Retinal pigment epithelial cell (primary cell): ENCODE data around the gene PRDM5.

Experiments
- DNase-seq: peaks from one replicate; pipeline ENCODE4 v3.0.0-alpha.2; 2010; ENCODE audit warnings: low read depth
- H3K4me3 ChIP-seq: 2 replicates; pipeline ENCODE4 v1.5.1; 2011; ENCODE audit warnings: mild to moderate bottlenecking, low read length, control low read depth, moderate library complexity
- TF ChIP-seq, protein P1 (sequence below): conservative IDR thresholded peaks from 2 replicates; pipeline ENCODE4 v1.5.1; 2011; ENCODE audit warnings: low read depth, low read length, control low read depth, inconsistent platforms

PRDM5 gene

DNA sequence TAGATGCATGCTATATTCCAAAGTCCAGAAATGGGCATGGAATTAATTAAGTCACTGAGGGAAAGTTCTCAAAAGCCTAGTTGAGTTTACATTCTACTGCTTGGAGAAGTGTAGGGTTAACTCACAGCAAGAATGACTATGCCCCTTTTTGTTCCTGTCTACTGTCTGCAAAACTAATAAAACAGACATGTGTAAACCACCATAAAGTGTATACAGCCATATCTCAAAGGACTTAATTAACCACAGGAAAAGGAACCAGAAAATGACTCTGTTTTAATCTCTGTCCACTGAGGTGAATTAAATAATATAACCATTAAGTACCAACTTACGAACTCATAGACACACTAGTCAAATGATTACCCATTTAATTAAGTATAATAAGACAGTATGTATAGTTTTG is 84.9 kb downstream of the PRDM5 start:
- no peak for DNase-seq
- no peak overlapping the region for H3K4me3 ChIP-seq
- TF ChIP-seq, protein P1, sequence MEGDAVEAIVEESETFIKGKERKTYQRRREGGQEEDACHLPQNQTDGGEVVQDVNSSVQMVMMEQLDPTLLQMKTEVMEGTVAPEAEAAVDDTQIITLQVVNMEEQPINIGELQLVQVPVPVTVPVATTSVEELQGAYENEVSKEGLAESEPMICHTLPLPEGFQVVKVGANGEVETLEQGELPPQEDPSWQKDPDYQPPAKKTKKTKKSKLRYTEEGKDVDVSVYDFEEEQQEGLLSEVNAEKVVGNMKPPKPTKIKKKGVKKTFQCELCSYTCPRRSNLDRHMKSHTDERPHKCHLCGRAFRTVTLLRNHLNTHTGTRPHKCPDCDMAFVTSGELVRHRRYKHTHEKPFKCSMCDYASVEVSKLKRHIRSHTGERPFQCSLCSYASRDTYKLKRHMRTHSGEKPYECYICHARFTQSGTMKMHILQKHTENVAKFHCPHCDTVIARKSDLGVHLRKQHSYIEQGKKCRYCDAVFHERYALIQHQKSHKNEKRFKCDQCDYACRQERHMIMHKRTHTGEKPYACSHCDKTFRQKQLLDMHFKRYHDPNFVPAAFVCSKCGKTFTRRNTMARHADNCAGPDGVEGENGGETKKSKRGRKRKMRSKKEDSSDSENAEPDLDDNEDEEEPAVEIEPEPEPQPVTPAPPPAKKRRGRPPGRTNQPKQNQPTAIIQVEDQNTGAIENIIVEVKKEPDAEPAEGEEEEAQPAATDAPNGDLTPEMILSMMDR, result no peak

DNA sequence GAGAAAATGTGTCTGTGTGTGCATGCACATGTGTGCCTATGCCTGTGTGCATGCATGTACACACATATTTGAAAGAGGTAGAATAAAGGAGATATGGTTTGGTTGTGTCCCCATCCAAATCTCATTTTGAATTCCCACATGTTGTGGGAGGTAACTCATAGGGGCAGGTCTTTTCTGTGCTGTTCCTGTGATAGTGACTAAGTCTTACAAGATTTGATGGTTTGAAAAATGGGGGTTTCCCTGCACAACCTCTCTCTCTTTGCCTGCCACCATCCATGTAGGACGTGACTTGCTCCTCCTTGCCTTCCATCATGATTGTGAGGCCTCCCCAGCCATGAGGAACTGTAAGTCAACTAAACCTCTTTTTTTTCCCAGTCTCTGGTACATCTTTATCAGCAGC is 87.2 kb downstream of the PRDM5 start:
- no peak overlapping the region for H3K4me3 ChIP-seq
- DNase-seq, result no peak
- TF ChIP-seq, protein P1, result no peak

DNA sequence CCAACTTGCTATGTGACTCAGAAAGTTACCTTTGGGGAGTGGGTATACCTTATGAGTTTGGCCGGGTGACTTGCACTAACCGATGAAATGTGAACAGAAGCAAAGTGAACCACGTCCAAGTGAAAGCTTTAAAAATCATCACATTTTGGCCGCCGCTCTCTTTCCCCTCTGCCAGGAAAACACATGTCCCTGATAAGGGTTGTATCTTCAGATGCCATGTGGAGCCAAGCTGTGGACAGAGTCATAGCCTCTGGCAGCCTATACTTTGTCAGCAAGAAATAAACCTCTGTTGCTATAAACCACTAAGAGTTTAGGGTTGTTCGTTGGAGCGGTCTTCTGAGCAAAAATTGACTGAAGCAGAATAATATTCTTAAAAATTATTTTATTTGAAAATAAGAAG is 92.3 kb downstream of the PRDM5 start:
- no peak overlapping the region for H3K4me3 ChIP-seq
- TF ChIP-seq, protein P1, result no peak
- DNase-seq, result no peak

DNA sequence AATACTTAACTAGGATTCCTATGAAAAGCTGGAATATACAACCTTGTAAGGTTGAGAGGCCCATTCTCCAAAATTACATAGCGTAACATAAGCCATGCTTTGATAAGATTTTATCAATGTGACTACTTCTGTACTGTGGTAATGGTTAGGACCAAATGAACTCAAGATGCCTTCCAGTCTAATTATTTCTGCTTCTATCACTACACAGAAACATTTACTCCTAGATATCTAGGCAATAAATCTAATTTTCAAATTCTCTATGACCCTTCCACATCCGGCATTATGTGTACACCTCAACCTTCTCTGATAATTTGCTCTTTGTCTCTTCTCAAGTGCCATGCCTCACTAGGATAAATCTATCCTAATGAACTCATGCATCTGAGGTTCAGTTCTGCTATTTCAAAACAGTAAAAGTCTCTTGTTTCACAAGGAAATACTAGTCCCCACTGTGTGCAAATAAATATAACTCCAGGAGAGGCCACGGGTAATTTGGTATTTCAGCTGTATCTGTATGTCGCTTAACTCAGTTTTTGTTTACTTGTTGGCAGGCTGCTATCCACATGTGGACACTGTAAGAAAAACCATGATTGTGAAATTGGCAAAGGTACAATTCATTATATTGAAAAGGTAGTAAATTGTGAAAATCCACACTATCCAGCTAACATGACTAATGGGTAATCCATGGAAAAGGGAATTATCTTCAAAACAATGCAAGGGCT is 93.3 kb downstream of the PRDM5 start:
- DNase-seq, result no peak
- TF ChIP-seq, protein P1, result no peak
- no peak overlapping the region for H3K4me3 ChIP-seq

DNA sequence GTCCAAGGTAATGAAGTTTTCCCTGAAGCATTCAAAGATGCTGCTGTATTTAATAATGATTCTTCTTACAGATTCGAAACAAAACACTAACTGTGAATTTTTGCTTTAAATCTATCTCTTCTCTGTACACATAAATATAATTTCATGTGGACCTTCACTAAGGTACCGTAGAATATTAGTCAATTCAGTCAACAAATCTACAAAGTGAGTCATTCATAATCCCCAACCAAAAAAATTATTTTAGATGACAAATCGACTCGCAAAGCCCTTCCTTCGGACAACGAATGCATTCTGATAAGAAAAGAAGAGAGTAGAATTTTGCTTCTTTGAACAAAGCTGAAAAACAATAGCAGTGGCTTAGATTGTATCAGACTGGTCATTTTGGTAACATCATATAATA is 95.7 kb downstream of the PRDM5 start:
- H3K4me3 ChIP-seq, result no peak overlapping the region
- peak; percentile 16 for DNase-seq
- TF ChIP-seq, protein P1, result no peak

DNA sequence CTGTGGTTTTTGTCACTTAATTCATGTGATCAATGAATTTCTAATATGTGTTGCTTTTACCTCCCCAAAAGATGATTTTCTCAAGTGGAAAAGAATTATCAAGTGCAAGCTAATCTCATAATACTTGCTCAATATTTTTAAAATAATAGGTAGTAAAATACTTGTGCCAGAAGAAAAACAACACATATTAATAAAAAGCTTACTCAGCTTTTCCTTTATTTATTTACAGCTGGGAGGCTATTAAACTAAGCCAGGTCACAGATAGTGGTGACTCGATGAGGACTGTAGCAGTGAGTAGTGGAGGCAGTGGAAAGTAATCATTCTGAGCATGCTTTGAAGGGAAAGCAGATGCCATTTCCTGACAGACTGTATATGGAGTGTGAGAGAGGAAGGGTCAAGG is 96.1 kb downstream of the PRDM5 start:
- no peak for DNase-seq
- TF ChIP-seq, protein P1, result no peak
- no peak overlapping the region for H3K4me3 ChIP-seq

DNA sequence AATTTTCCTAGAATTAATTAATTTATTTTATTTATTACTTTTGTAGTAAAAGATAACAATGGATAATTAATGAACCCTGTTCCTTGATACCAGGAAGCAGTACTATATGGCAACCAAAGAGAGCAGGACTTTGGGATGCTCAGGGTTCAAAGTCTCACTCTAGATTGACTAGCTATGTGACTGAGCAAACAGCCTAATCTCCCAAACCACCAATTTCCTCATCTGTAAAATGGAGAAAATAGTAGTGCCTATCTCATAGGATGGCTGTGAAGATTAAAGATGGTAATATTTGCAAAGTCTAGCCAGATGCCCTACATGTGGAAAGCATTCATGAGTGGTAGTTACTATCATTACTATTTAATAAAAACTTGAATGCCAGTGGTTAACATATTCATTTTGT is 97.6 kb downstream of the PRDM5 start:
- TF ChIP-seq, protein P1, result no peak
- no peak overlapping the region for H3K4me3 ChIP-seq
- no peak for DNase-seq
